Uterus (tissue), 2 donors: ENCODE data around the gene NXF1.
"Not testable (repeated sequence)": the region's sequence is repeated elsewhere in the genome, so short reads cannot be mapped to it uniquely, and the experiment has no call there.

Experiments used
- POLR2A ChIP-seq, 2 donors: fragments of 450-650 bp; IDR thresholded peaks; one replicate each; pipeline ENCODE4 v1.6.1; 2016; ENCODE audit warnings: antibody characterized with exemption in 2 of 2, mild to moderate bottlenecking in 1 of 2, moderate library complexity in 1 of 2
- TF ChIP-seq, protein P1 (sequence below), 4 experiments: fragments of 200-600 bp in 2 of 4; fragments of 450-650 bp in 2 of 4; sonication (generic) in 2 of 4; IDR thresholded peaks; one replicate each; pipeline ENCODE4 v1.5.1; 2016 to 2019; ENCODE audit warnings: antibody characterized with exemption in 4 of 4, mild to moderate bottlenecking in 2 of 4, moderate library complexity in 1 of 4

DNA sequence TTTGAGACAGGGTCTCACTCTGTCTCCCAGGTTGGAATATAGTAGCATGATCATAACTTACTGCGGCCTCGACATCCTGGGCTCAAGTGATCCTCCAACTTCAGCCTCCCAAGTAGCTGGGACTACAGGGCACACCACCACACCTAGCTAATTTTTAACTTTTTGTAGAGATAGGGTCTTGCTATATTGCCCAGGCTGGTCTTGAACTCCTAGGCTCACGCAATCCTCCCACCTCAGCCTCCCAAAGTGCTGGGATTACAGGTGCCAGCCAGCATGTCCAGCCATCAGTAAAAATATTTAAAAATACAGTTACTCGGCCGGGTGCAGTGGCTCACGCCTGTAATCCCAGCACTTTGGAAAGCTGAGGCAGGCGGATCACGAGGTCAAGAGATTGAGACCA, 22.9 kb upstream of the NXF1 start:
- TF ChIP-seq, protein P1, sequence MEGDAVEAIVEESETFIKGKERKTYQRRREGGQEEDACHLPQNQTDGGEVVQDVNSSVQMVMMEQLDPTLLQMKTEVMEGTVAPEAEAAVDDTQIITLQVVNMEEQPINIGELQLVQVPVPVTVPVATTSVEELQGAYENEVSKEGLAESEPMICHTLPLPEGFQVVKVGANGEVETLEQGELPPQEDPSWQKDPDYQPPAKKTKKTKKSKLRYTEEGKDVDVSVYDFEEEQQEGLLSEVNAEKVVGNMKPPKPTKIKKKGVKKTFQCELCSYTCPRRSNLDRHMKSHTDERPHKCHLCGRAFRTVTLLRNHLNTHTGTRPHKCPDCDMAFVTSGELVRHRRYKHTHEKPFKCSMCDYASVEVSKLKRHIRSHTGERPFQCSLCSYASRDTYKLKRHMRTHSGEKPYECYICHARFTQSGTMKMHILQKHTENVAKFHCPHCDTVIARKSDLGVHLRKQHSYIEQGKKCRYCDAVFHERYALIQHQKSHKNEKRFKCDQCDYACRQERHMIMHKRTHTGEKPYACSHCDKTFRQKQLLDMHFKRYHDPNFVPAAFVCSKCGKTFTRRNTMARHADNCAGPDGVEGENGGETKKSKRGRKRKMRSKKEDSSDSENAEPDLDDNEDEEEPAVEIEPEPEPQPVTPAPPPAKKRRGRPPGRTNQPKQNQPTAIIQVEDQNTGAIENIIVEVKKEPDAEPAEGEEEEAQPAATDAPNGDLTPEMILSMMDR (IDR thresholded peaks at IDR 0.05): not testable (repeated sequence)
- not testable (repeated sequence) for TF ChIP-seq POLR2A (IDR thresholded peaks at IDR 0.05)
